ENCODE results near the gene ATP10A.
"Not testable (repeated sequence)": the region's sequence is repeated elsewhere in the genome, so short reads cannot be mapped to it uniquely, and the experiment has no call there.

The ATP10A gene

GRCh38 chr15:25670621-25671020 is 192.5 kb downstream of the ATP10A start:
- DNase-seq, result no peak

- no peak for DNase-seq
These were observed 193.0 kb downstream of the ATP10A start for GRCh38 chr15:25670025-25670554.

GRCh38 chr15:25668901-25669300 is 194.2 kb downstream of the ATP10A start:
- DNase-seq, result no peak

GRCh38 chr15:25668236-25668795 is 194.8 kb downstream of the ATP10A start:
- no peak for DNase-seq

- DNase-seq, result no peak
These were observed 195.3 kb downstream of the ATP10A start for GRCh38 chr15:25667829-25668228.

GRCh38 chr15:25665913-25666312 is 197.2 kb downstream of the ATP10A start:
- DNase-seq, result no peak

- no peak for DNase-seq
These were observed 198.4 kb downstream of the ATP10A start for GRCh38 chr15:25664761-25665160.

GRCh38 chr15:25663515-25663914 is 199.6 kb downstream of the ATP10A start:
- DNase-seq, result no peak

GRCh38 chr15:25661898-25662297 is 201.2 kb downstream of the ATP10A start:
- DNase-seq, result no peak

GRCh38 chr15:25659251-25659650 is 203.9 kb downstream of the ATP10A start:
- no peak for DNase-seq

GRCh38 chr15:25658560-25658959 is 204.6 kb downstream of the ATP10A start:
- DNase-seq, result no peak

- DNase-seq, result no peak
These were observed 207.7 kb downstream of the ATP10A start for GRCh38 chr15:25655207-25655948.

GRCh38 chr15:25653371-25653770 is 209.8 kb downstream of the ATP10A start:
- no peak for DNase-seq

- no peak for DNase-seq
These were observed 210.4 kb downstream of the ATP10A start for GRCh38 chr15:25652704-25653103.

- no peak for DNase-seq
These were observed 213.7 kb downstream of the ATP10A start for GRCh38 chr15:25649390-25649789.

GRCh38 chr15:25643120-25643519 is 220.0 kb downstream of the ATP10A start:
- no peak for DNase-seq

GRCh38 chr15:25641762-25642161 is 221.4 kb downstream of the ATP10A start:
- no peak for DNase-seq

GRCh38 chr15:25641361-25641760 is 221.8 kb downstream of the ATP10A start:
- DNase-seq, result no peak

GRCh38 chr15:25640959-25641358 is 222.2 kb downstream of the ATP10A start:
- not testable (repeated sequence) for DNase-seq

GRCh38 chr15:25640381-25640780 is 222.7 kb downstream of the ATP10A start:
- no peak for DNase-seq

- DNase-seq, result not testable (repeated sequence)
These were observed 226.6 kb downstream of the ATP10A start for GRCh38 chr15:25636486-25636885.

GRCh38 chr15:25635191-25635590 is 227.9 kb downstream of the ATP10A start:
- no peak for DNase-seq

- no peak for DNase-seq
These were observed 229.3 kb downstream of the ATP10A start for GRCh38 chr15:25633862-25634261.

- no peak for DNase-seq
These were observed 231.2 kb downstream of the ATP10A start for GRCh38 chr15:25631971-25632370.

Data from activated T-cell treated with anti-CD3 and anti-CD28 coated beads, Interleukin-2, amount 50 U/mL, for 1 hour (primary cell).